Measurements from ENCODE around the gene SEM1.

DNA sequence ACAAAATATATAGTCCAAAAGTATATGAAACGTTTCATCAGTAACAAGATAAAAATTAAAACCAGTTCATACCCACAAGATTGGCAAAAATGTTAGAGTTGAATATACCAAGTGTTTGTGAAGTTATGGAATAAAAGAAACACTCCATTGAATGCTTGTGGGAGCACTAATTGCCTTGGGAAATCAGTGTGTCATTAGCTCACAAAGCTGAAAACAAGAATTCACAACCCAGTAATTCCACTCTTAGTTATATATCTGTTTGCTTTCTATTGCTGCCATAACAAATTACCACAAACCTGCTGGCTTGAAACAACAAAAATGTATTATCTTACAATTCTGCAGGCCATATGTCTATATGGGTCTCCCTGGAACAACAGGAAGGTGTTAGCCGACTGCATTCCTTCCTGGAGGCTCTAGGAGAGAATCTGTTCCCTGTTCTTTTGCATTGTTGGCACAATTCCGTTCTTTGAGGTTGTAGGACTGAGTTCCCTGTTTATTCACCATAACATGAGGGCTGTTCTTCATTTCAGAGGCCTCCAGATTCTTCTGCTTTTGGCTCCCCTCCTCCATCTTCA is 45.7 kb downstream of the SEM1 start:
- TF ChIP-seq CTCF (IDR thresholded peaks at IDR 0.05; ENCODE audit: insufficient read depth, low read length) (no peak), REST (IDR thresholded peaks at IDR 0.05; ENCODE audit: insufficient replicate concordance, low read depth) (no peak)

All from HL-60 (cell line).